Gastroesophageal sphincter (tissue), 4 donors: ENCODE data around the gene PLA2R1. TPM values are rescaled to one million over a fixed set of nuclear protein-coding genes. Genes with fewer than 3 reads are reported as not detected.

Experiments
- ATAC-seq: fragments of 150-250 bp; one replicate; pipeline ENCODE4 v1.9.1; 2016; ENCODE audit warnings: mild to moderate bottlenecking, moderate library complexity
- H3K27ac ChIP-seq, 4 donors: fragments of 200-600 bp; sonication (generic) in 3 of 4; 1 replicate in 3 of 4; 2 replicates in 1 of 4; pipeline ENCODE4 v1.5.1; 2016 to 2019
- H3K27me3 ChIP-seq: fragments of 200-600 bp; sonication (generic); one replicate; pipeline ENCODE4 v1.5.1; 2019
- H3K36me3 ChIP-seq, 2 donors: fragments of 200-600 bp; sonication (generic); one replicate each; pipeline ENCODE4 v1.5.1; 2019; ENCODE audit warnings: control low read depth in 1 of 2
- H3K4me1 ChIP-seq, 3 donors: fragments of 200-600 bp; sonication (generic); 1 replicate in 2 of 3; 2 replicates in 1 of 3; pipeline ENCODE4 v1.5.1; 2016 to 2019; ENCODE audit warnings: control low read depth in 2 of 3
- H3K4me3 ChIP-seq, 2 donors: fragments of 200-600 bp; sonication (generic); one replicate each; pipeline ENCODE4 v1.5.1; 2019; ENCODE audit warnings: mild to moderate bottlenecking in 1 of 2, moderate library complexity in 1 of 2
- H3K9me3 ChIP-seq, 3 donors: fragments of 200-600 bp; sonication (generic); one replicate each; pipeline ENCODE4 v1.5.1; 2017 to 2019; ENCODE audit warnings: control low read depth in 2 of 3
- CTCF ChIP-seq, 4 experiments: fragments of 200-600 bp in 2 of 4; fragments of 450-650 bp in 2 of 4; sonication (generic) in 1 of 4; IDR thresholded peaks; one replicate each; pipeline ENCODE4 v1.5.1; 2017 to 2019; ENCODE audit warnings: antibody characterized with exemption in 4 of 4, mild to moderate bottlenecking in 2 of 4, moderate library complexity in 2 of 4
- EP300 ChIP-seq: sonication (generic); formaldehyde crosslinking; IDR thresholded peaks from one replicate; pipeline ENCODE4 v1.6.1; 2017; ENCODE audit warnings: antibody characterized with exemption, mild to moderate bottlenecking
- POLR2A ChIP-seq, 2 donors: fragments of 450-650 bp; IDR thresholded peaks; one replicate each; pipeline ENCODE4 v1.6.1; 2017; ENCODE audit warnings: antibody characterized with exemption in 2 of 2, mild to moderate bottlenecking in 2 of 2, moderate library complexity in 1 of 2
- POLR2AphosphoS5 ChIP-seq: sonication (generic); formaldehyde crosslinking; IDR thresholded peaks from one replicate; pipeline ENCODE4 v1.6.1; 2017; ENCODE audit warnings: antibody characterized with exemption
- WGBS, 2 donors: methylation state at CpG; one replicate each; pipeline ENCODE4 v1.1.5; 2018; ENCODE audit warnings: low coverage in 1 of 2; 5-methylcytosine and 5-hydroxymethylcytosine counted together
- total RNA-seq, 4 donors: library from RNA; depleted of rRNA; stranded (reverse); fragments of >200 nt; gene quantifications; one replicate each; pipeline ENCODE4 v1.1.0, GENCODE V29; 2016

The PLA2R1 gene
- total RNA-seq, 4 donors from 2014 or later: 6.5 to 15.0 (median 8.0) TPM

DNA sequence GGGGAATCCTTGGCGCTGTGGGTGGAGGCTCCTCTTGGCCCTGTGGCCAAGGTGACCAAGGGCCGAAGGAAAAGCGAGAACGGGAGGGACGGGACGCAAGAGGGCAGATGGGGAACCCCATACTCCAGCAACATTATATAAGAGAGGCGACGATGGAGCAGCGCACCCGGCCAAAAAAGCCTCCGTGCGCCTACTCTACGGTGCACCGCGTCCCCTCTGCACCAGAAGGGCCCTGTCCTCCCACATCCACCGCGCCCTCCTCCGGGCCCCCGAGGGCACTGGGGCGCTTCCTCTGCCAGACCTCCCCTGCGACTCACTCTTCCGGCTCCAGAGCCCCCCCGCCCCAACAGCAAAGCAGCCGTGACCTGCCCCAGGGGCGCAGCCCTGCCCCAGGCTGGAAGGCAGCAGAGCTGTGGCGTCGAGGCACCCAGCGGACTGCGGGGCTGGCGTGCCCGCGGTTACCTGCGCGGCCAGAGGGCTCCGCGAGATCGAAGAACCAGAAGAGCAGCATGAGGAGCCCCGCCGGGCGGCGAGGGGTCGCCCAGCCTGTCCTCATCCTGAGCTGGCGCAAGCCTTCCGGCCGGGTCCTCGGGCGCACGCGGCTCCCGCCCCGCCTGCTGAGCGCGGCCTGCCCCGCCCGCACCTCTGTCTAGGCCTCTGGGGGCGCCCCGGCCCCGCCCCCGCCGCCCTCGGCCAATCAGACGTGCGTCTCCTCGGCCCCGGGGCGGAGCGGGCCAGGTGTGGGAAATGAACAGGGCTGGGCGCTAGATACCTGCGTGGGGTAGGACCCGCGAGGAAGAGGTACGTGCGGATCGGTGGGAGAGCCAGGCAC lies 158.1 kb downstream of the PLA2R1 start, which contains the start of gene LY75:
Gene LY75, minus strand, starts transcription at position 630 of the 832 bp plus-strand sequence.
- peaks cover 35% of the 10 kb centered on the region for H3K27me3 ChIP-seq
- H3K9me3 ChIP-seq: no peaks in the 10 kb centered on the region
- H3K36me3 ChIP-seq: no peaks in the 10 kb centered on the region
- peak within 1 kb of the TSS; percentile 23 to 53 for H3K4me3 ChIP-seq
- H3K4me1 ChIP-seq: peaks cover 0 to 10% (median 5%) of the 10 kb centered on the region in 3 donors
- no peak for TF ChIP-seq CTCF (IDR thresholded peaks at IDR 0.05)
- TF ChIP-seq POLR2AphosphoS5: no peak
- no peak for TF ChIP-seq POLR2A (IDR thresholded peaks at IDR 0.05)
- TF ChIP-seq EP300: no peak
- peak within 1 kb of the TSS in 1 of 4 donors; percentile 46 for H3K27ac ChIP-seq
- ATAC-seq: peak; percentile 40
- WGBS, 2 donors: 20 to 40% methylated on average over 1 to 9 of the region's 74 CpGs

DNA sequence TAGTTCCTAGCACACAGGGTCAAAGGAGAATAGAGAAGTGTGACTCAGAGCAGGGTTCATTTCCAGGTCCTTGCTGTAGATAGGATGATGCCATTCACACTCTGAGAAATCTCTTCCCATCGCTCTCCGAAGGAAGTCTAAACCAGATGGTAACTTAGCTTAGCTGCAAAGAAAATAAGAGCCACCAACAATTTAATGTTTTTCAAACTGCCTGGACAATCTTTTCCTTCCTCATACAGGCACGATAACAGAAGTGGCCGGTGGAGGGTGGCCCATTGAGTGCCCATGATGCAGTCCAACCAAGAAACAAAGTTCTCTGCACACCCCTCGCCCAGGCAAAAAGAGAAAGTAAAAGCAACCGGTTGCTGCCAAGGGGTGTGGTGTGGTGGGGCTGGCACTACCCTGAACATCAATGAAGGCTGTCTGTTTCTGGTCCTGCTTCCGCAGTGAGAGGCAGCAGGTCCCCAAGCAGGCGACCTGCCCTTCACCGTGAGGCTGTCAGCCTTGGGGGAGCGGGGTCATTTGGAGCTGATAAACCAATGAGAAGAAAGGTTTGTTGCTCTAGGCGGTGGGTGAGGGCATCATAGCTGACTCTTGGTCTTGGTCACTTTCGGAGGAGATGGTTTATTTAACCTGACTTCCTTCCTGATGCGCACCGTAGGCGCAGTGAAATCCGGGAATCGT lies 158.8 kb downstream of the PLA2R1 start:
- peak overlapping the region; percentile 23 to 53 for H3K4me3 ChIP-seq
- peaks cover 35% of the 10 kb centered on the region for H3K27me3 ChIP-seq
- no peaks in the 10 kb centered on the region for H3K36me3 ChIP-seq
- H3K9me3 ChIP-seq: no peaks in the 10 kb centered on the region
- peak; percentile 20 for ATAC-seq
- WGBS, 2 donors: 48 to 57% methylated on average over 6 to 12 of the region's 17 CpGs
- peaks cover 0 to 10% (median 5%) of the 10 kb centered on the region in 3 donors for H3K4me1 ChIP-seq
- peak overlapping the region in 1 of 4 donors; percentile 46 for H3K27ac ChIP-seq
- TF ChIP-seq POLR2AphosphoS5 (no peak), POLR2A (IDR thresholded peaks at IDR 0.05) (no peak), CTCF (IDR thresholded peaks at IDR 0.05) (no peak), EP300 (no peak)

DNA sequence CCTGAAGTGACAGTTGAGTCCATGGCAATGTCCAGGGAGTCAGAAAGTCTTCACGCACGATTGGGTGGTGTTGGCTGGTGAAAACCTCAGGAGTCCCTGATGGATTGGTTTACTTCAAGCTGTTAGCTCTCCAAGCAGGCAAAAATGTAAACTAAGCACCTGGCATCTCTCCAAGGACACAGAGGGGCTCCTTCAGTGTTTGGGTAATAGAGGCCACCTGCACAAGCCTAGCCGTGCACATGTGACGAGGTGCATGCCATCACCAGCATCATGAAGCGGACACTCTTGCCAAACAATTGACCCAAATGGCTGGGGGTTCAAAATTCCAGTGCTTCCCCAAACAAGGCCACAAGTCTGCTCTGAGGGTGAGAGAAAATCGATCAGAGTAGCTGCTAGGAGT lies 159.7 kb downstream of the PLA2R1 start:
- 67 to 72% methylated on average over 5 to 6 of the region's 6 CpGs for whole genome bisulfite sequencing, 2 donors
- peaks cover 35% of the 10 kb centered on the region for H3K27me3 ChIP-seq
- H3K36me3 ChIP-seq: no peaks in the 10 kb centered on the region
- ATAC-seq: no peak
- no peak overlapping the region for H3K27ac ChIP-seq
- no peaks in the 10 kb centered on the region for H3K9me3 ChIP-seq
- H3K4me3 ChIP-seq: no peak overlapping the region
- H3K4me1 ChIP-seq: peaks cover 0 to 10% (median 5%) of the 10 kb centered on the region in 3 donors
- TF ChIP-seq POLR2A (IDR thresholded peaks at IDR 0.05) (no peak), CTCF (IDR thresholded peaks at IDR 0.05) (no peak), EP300 (no peak), POLR2AphosphoS5 (no peak)

- peaks cover 26% of the 10 kb centered on the region for H3K27me3 ChIP-seq
- TF ChIP-seq CTCF (IDR thresholded peaks at IDR 0.05) (no peak), POLR2A (IDR thresholded peaks at IDR 0.05) (no peak), POLR2AphosphoS5 (no peak), EP300 (no peak)
- no peaks in the 10 kb centered on the region for H3K9me3 ChIP-seq
- H3K27ac ChIP-seq: no peak overlapping the region
- H3K36me3 ChIP-seq: no peaks in the 10 kb centered on the region
- no peak overlapping the region for H3K4me3 ChIP-seq
- peaks cover 0 to 10% (median 5%) of the 10 kb centered on the region in 3 donors for H3K4me1 ChIP-seq
- ATAC-seq: no peak
- WGBS, 2 donors: 75 to 78% methylated on average over 1 of the region's 1 CpG
Observed at GRCh38 chr2:159900343-159900742, 162.1 kb downstream of the PLA2R1 start.
